Neutrophil (primary cell): ENCODE results near the gene ZNF575.

Source experiments
- H3K27ac ChIP-seq: fragments of 200-600 bp; sonication (generic); 2 replicates; pipeline ENCODE4 v1.5.1; 2016; ENCODE audit warnings: mild to moderate bottlenecking, moderate library complexity
- H3K27me3 ChIP-seq: fragments of 200-600 bp; sonication (generic); 2 replicates; pipeline ENCODE4 v1.6.0; 2016; ENCODE audit warnings: mild to moderate bottlenecking
- H3K36me3 ChIP-seq: fragments of 200-600 bp; sonication (generic); 2 replicates; pipeline ENCODE4 v1.5.1; 2017
- H3K4me1 ChIP-seq, 2 experiments: fragments of 200-600 bp in 1 of 2; sonication (generic) in 1 of 2; 1 replicate in 1 of 2; 2 replicates in 1 of 2; pipeline versions ENCODE4 v1.5.1 to v1.6.1; 2013 to 2016; ENCODE audit warnings: low read depth in 1 of 2, low read length in 1 of 2, mild to moderate bottlenecking in 1 of 2, moderate library complexity in 1 of 2; ENCODE audit not compliant: control insufficient read depth in 1 of 2, insufficient read depth in 1 of 2
- H3K4me3 ChIP-seq, 2 experiments: fragments of 200-600 bp in 1 of 2; sonication (generic) in 1 of 2; 1 replicate in 1 of 2; 2 replicates in 1 of 2; pipeline ENCODE4 v1.5.1; 2013 to 2016; ENCODE audit warnings: low read depth in 1 of 2, low read length in 1 of 2, mild to moderate bottlenecking in 1 of 2, moderate library complexity in 1 of 2
- H3K9me3 ChIP-seq: fragments of 200-600 bp; sonication (generic); 2 replicates; pipeline ENCODE4 v1.5.1; 2016
- CTCF ChIP-seq: fragments of 200-600 bp; sonication (generic); IDR thresholded peaks from 2 replicates; pipeline ENCODE4 v1.5.1; 2016; ENCODE audit warnings: antibody characterized with exemption

The ZNF575 gene

GRCh38 chr19:43540381-43540780, 7.4 kb downstream of the ZNF575 start:
- H3K36me3 ChIP-seq, result peaks cover 80% of the 10 kb centered on the region
- no peaks in the 10 kb centered on the region for H3K4me1 ChIP-seq
- no peaks in the 10 kb centered on the region for H3K27me3 ChIP-seq
- TF ChIP-seq CTCF, result no peak
- H3K9me3 ChIP-seq, result no peaks in the 10 kb centered on the region
- no peak overlapping the region for H3K4me3 ChIP-seq
- no peak overlapping the region for H3K27ac ChIP-seq

- peaks cover 96% of the 10 kb centered on the region for H3K36me3 ChIP-seq
- H3K4me3 ChIP-seq, result no peak overlapping the region
- no peak for TF ChIP-seq CTCF
- H3K9me3 ChIP-seq, result no peaks in the 10 kb centered on the region
- H3K4me1 ChIP-seq, result no peaks in the 10 kb centered on the region
- no peaks in the 10 kb centered on the region for H3K27me3 ChIP-seq
- H3K27ac ChIP-seq, result no peak overlapping the region
Observed at GRCh38 chr19:43541920-43542650, 9.1 kb downstream of the ZNF575 start.

GRCh38 chr19:43544077-43544476, 11.1 kb downstream of the ZNF575 start:
- no peak for TF ChIP-seq CTCF
- Histone ChIP-seq H3K36me3 (peaks cover 78% of the 10 kb centered on the region), H3K9me3 (no peaks in the 10 kb centered on the region), H3K27ac (no peak overlapping the region), H3K4me1 (no peaks in the 10 kb centered on the region), H3K27me3 (no peaks in the 10 kb centered on the region), H3K4me3 (no peak overlapping the region)

- Histone ChIP-seq H3K4me3 (no peak overlapping the region), H3K27ac (no peak overlapping the region), H3K4me1 (no peaks in the 10 kb centered on the region), H3K9me3 (no peaks in the 10 kb centered on the region), H3K27me3 (no peaks in the 10 kb centered on the region), H3K36me3 (peaks cover 80% of the 10 kb centered on the region)
- no peak for TF ChIP-seq CTCF
Observed at GRCh38 chr19:43545276-43545675, 12.3 kb downstream of the ZNF575 start.

GRCh38 chr19:43545981-43546380, 13.0 kb downstream of the ZNF575 start:
- Histone ChIP-seq H3K4me3 (no peak overlapping the region), H3K27me3 (no peaks in the 10 kb centered on the region), H3K9me3 (no peaks in the 10 kb centered on the region), H3K4me1 (no peaks in the 10 kb centered on the region), H3K27ac (no peak overlapping the region), H3K36me3 (peaks cover 80% of the 10 kb centered on the region)
- no peak for TF ChIP-seq CTCF
